Vagina (tissue), 2 donors: ENCODE results near the gene MGLL.

Experiments
- POLR2AphosphoS5 ChIP-seq, 2 donors: sonication (generic); formaldehyde crosslinking; IDR thresholded peaks; one replicate each; pipeline ENCODE4 v1.9.0; 2017; ENCODE audit warnings: antibody characterized with exemption in 2 of 2, mild to moderate bottlenecking in 2 of 2, low read depth in 1 of 2; ENCODE audit not compliant: insufficient read depth in 1 of 2
- TF ChIP-seq, protein P1 (sequence below), 3 experiments: fragments of 450-650 bp in 2 of 3; fragments of 200-600 bp in 1 of 3; sonication (generic) in 1 of 3; IDR thresholded peaks; one replicate each; pipeline ENCODE4 v1.5.1; 2017 to 2019; ENCODE audit warnings: antibody characterized with exemption in 3 of 3, mild to moderate bottlenecking in 2 of 3, moderate library complexity in 2 of 3

DNA sequence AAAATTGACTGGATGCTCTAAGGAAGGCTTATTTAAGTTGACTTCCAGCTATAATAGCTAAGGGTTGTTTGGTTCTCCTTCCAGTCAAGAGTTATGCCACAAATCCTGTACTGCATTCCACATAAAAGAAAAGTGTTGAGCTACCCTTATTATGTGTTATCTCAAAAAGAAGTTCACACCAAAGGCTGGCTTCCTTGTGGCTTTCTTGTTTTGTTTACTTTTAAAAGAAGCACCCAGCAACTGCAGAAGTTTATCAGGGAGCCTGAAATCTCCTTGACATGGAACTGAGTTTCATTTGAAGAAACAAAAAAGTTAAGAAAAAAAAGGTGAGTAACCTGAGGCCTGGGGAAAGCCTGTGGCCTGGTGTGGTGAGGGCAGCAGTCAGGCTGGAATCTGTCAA is 10.2 kb downstream of the MGLL start:
- TF ChIP-seq, protein P1, sequence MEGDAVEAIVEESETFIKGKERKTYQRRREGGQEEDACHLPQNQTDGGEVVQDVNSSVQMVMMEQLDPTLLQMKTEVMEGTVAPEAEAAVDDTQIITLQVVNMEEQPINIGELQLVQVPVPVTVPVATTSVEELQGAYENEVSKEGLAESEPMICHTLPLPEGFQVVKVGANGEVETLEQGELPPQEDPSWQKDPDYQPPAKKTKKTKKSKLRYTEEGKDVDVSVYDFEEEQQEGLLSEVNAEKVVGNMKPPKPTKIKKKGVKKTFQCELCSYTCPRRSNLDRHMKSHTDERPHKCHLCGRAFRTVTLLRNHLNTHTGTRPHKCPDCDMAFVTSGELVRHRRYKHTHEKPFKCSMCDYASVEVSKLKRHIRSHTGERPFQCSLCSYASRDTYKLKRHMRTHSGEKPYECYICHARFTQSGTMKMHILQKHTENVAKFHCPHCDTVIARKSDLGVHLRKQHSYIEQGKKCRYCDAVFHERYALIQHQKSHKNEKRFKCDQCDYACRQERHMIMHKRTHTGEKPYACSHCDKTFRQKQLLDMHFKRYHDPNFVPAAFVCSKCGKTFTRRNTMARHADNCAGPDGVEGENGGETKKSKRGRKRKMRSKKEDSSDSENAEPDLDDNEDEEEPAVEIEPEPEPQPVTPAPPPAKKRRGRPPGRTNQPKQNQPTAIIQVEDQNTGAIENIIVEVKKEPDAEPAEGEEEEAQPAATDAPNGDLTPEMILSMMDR (IDR thresholded peaks at IDR 0.05), result no peak
- TF ChIP-seq POLR2AphosphoS5 (IDR thresholded peaks at IDR 0.05; ENCODE audit: insufficient read depth in 1 of 2, low read depth in 1 of 2), result no peak
